Cardiac fibroblast (primary cell): ENCODE measurements around the gene MPZL2.

Source experiments
- DNase-seq, 2 donors: peaks; one replicate each; pipeline versions ENCODE4 v3.0.0 to v3.0.0-alpha.2; 2010; ENCODE audit warnings: low read depth in 2 of 2
- H3K4me3 ChIP-seq, 2 donors: replicated peaks in 1 of 2; 1 replicate in 1 of 2; 2 replicates in 1 of 2; pipeline ENCODE4 v1.5.1; 2011; ENCODE audit warnings: low read depth in 2 of 2, low read length in 2 of 2, mild to moderate bottlenecking in 2 of 2, moderate library complexity in 1 of 2
- CTCF ChIP-seq: IDR thresholded peaks from one replicate; pipeline ENCODE4 v1.5.1; 2011; ENCODE audit warnings: low read depth, mild to moderate bottlenecking, low read length, inconsistent platforms

Gene MPZL2

GRCh38 chr11:118238421-118238820 is 25.7 kb downstream of the MPZL2 start:
- H3K4me3 ChIP-seq, result no peak overlapping the region
- TF ChIP-seq CTCF, result no peak
- DNase-seq, result peak in 1 of 2 donors; percentile 29

GRCh38 chr11:118236170-118236569 is 27.9 kb downstream of the MPZL2 start:
- no peak for TF ChIP-seq CTCF
- no peak for DNase-seq

GRCh38 chr11:118234833-118235232 is 29.3 kb downstream of the MPZL2 start:
- H3K4me3 ChIP-seq, result no peak overlapping the region
- TF ChIP-seq CTCF, result no peak
- no peak for DNase-seq

More at GRCh38 chr11:118236170-118236569, 27.9 kb downstream of the MPZL2 start:
- H3K4me3 ChIP-seq, result no peak overlapping the region

GRCh38 chr11:118233850-118234249 is 30.2 kb downstream of the MPZL2 start:
- DNase-seq, result no peak

GRCh38 chr11:118233377-118233776 is 30.7 kb downstream of the MPZL2 start:
- DNase-seq, result no peak

More at GRCh38 chr11:118233850-118234249, 30.2 kb downstream of the MPZL2 start:
- TF ChIP-seq CTCF, result no peak
- H3K4me3 ChIP-seq, result no peak overlapping the region

GRCh38 chr11:118232659-118233058 is 31.4 kb downstream of the MPZL2 start:
- TF ChIP-seq CTCF, result no peak
- no peak for DNase-seq

More at GRCh38 chr11:118233377-118233776, 30.7 kb downstream of the MPZL2 start:
- no peak for TF ChIP-seq CTCF
- H3K4me3 ChIP-seq, result no peak overlapping the region

GRCh38 chr11:118231461-118231860 is 32.6 kb downstream of the MPZL2 start:
- no peak for TF ChIP-seq CTCF
- no peak overlapping the region for H3K4me3 ChIP-seq
- DNase-seq, result no peak

More at GRCh38 chr11:118232659-118233058, 31.4 kb downstream of the MPZL2 start:
- no peak overlapping the region for H3K4me3 ChIP-seq
